ENCODE measurements around the gene SKI.

- no peak for TF ChIP-seq CTCF (IDR thresholded peaks at IDR 0.05)
- no peak for TF ChIP-seq POLR2AphosphoS5 (IDR thresholded peaks at IDR 0.05)
Measured at GRCh38 chr1:2303016-2303775, 75.1 kb downstream of the SKI start.

All from breast epithelium (tissue), 3 donors.